HG03103 (cell line): ENCODE data around the gene PAQR5.

ENCODE experiments used
- ATAC-seq: cut with Tn5 transposase; IDR thresholded peaks from one replicate; pipeline ENCODE4 v1.9.1; 2021; ENCODE audit warnings: low read depth; ENCODE audit not compliant: unreplicated experiment

Gene PAQR5

DNA sequence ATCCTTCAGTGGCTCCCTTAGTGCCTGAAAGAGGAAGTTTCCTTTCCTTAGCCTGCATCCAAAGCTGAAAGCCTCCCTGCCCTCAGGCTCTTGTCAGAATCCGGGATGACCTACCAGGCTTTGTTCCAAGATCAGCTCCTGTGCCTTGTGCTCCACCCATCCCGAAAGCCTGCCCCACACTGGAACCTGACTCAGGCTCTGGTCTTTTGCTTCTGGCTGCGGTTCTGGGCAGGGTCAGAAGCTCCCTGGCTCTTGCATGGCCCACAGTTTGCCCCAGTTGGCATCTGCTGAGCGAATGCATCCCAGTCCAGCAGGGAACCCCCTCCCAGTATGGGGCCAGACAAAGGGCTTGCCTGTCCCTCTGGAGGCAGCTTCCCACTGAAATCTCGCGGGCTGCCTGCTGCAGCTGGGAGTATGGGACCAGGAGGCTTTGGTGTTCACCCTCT lies 89.6 kb downstream of the PAQR5 start:
- no peak for ATAC-seq

GRCh38 chr15:69389426-69389825 lies 90.7 kb downstream of the PAQR5 start:
- ATAC-seq = no peak

GRCh38 chr15:69390575-69390974 lies 91.9 kb downstream of the PAQR5 start:
- no peak for ATAC-seq

- ATAC-seq = no peak
Observed at GRCh38 chr15:69391046-69391757, 92.5 kb downstream of the PAQR5 start.

- ATAC-seq = no peak
Observed at GRCh38 chr15:69392352-69392751, 93.6 kb downstream of the PAQR5 start.

DNA sequence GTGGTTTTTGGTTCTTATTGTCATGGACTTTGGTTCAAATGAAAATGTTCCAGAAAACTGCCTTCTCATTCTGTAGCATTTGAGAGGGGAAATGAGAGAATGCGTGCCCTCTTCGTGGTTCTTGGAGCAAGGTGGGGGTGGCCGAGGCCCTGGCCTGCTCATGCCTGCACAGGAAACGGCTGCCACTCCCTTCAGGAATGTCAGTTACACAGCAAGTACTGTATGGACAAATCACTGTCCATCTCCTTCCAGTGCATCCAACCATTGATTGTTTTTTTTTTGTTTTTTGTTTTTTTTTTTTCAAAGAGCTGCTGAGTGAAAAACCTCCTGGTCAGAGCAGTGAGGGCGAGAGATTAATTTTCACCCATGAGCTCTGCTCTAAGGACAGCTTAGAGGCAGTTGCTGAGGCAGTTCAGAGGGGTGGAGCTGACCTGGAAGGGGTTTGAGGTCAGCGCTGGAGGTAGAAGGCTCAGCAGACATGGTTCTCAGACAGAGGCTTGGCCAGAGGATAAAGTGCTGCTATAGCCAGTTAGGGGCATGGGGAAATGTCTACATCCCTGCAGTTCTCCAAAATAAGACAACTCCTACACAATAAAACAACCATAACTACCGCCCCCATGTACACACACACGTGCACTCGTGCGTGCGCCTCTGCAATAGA lies 95.2 kb downstream of the PAQR5 start:
- no peak for ATAC-seq

DNA sequence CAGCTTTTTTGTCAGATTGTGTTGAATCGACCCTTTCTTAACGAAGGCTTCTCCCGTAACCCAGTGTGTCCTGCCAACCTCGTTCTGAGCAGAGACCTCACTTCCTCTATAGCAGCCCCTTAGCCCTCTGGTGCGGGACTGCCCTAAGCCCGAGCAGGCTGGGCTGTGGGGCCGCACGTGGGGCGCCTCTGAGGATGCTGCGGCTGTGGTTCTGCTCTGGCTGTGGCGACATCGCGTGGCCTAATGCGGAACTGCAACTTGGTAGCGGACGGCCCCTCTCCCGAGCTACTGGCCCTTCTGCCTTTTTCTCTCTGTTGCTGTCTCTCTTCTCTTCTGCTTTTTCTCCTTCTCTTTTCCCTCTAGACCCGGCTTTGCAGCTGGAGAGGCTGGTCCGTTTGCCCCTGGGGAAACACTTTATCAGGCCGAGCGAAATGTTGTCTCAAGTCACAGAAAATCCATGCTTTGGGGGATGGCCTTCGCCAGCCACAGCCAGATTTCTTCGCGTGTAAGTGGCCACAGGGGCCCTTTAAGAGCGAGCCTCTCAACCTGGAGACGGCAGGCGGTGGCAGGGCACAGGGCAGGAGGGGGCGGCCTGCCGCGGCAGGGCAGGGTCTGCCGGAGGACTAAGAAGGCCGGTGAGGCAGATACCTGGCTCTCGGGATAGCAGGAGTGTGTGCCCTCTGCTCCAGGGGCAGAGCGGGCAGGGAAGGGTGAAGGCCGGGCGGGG lies 96.0 kb downstream of the PAQR5 start:
- no peak for ATAC-seq

GRCh38 chr15:69395460-69395859 lies 96.7 kb downstream of the PAQR5 start:
- no peak for ATAC-seq

GRCh38 chr15:69395991-69396390 lies 97.3 kb downstream of the PAQR5 start:
- no peak for ATAC-seq

GRCh38 chr15:69398491-69398891 lies 99.8 kb downstream of the PAQR5 start:
- ATAC-seq = no peak

DNA sequence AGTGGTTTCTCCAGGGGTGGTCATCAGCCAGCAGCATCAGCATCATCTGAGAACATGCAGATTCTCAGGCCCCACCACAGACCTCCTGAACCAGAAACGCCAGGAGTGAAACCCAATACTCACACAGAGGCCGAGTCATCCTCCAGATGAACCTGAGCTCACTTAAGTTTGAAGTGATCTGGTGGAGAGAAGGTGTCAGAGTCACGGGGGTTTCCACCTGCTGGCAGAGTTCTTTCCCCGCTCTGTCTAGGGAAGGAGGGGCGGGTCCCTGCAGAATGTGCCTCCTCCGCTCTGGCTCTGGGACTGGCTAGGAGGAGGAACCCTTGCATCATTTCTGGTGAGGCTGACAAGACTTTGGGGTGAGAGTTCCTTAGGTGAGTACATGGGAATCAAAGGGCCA lies 102.1 kb downstream of the PAQR5 start:
- ATAC-seq = no peak

GRCh38 chr15:69402816-69403215 lies 104.1 kb downstream of the PAQR5 start:
- no peak for ATAC-seq

DNA sequence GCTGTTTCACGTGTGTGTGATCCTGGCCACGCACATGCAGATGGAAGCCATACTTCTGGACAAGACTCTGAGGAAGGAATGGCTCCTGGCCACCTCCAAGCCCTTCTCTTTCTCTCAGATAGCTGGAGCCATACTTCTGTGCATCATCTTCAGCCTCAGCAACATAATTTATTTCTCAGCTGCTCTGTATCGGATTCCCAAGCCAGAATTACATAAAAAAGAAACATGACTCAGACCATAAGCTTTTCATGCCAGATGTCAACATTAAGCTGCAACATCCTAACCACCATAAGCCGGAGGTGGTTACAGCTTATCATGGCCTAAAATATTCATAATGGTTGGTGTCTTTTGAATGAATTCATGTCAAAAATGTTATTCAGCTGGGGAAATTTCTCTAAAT lies 104.9 kb downstream of the PAQR5 start:
- ATAC-seq = no peak

DNA sequence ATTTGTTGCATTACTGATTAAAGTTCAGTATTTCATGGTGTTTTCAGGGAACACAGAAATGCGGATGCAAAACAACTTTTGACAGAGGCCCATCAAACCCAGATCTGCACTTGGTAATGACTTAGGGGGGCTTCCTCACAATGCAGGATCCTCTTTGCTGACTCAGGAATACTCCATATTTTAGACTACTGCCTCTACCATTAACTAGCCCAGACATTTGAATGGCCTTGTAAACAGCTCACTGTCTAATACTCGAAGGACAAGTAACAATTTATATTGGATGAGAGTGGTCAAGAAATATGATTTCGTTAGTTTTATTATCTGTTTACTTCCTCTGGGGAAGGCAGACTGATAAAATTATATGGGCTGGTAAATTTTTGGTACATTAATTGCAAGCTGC lies 106.4 kb downstream of the PAQR5 start:
- no peak for ATAC-seq

DNA sequence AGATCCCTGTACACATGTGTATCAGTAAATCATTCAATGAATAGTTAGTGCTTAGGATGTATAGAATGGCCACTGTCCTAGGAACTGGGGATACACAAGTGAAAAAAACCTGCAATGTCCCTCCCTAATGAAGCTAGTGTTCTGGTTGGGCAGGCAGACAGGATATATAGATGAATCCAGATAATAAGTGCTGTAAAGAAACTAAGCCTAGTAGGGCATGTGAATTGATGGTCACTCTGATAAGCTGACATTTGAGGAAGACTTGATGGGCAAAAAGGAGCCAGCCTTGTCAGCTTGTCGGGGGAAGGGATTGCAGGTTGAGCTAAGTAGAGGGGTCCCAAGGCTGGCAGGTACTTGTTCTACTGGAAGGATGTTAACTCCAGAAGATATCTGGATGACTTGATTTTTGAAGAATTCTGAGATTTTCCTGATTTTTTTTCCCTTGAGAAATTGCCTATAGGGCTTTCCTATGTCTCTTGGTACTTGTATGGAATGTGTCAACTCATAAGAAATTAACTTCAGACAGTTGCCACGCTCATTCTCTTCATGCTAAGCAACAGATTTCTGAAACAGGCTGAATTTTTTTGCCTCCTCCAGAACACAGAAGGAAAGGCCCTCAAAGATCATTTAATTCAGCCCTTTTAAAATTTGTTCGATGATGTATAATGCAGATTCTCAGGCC lies 109.1 kb downstream of the PAQR5 start:
- ATAC-seq = no peak

GRCh38 chr15:69408841-69409240 lies 110.1 kb downstream of the PAQR5 start:
- no peak for ATAC-seq

DNA sequence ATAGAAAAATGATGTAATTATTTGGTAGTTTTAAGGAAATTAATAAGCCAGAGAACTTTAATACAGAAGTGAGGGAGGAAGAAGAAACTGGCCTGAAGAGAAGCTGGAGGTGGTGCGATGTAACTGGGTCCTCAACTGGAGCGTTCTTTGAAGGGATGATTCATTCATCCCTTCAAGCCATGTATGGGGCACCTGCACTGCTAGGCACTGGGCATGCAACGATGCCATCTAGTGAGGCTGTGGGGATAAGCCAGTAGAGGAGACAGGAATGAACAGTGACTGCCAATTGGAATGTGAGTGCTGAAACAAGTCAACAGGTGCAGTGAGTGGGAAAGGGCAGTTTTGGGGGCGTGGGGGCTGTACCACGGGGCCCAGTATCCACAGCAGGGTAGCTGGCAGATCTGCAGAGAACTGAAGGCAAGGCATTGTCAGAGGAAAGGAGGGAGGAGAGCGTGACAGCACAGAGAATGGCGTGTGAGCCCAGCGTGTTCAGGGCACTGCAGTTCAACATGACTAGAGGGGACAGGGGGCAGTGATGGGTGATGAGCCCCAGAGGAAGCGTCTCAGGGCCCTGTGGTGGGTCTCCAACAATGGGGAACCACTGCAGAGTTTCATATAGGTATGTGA lies 111.6 kb downstream of the PAQR5 start:
- ATAC-seq = no peak

- no peak for ATAC-seq
Observed at GRCh38 chr15:69412274-69412673, 113.6 kb downstream of the PAQR5 start.

DNA sequence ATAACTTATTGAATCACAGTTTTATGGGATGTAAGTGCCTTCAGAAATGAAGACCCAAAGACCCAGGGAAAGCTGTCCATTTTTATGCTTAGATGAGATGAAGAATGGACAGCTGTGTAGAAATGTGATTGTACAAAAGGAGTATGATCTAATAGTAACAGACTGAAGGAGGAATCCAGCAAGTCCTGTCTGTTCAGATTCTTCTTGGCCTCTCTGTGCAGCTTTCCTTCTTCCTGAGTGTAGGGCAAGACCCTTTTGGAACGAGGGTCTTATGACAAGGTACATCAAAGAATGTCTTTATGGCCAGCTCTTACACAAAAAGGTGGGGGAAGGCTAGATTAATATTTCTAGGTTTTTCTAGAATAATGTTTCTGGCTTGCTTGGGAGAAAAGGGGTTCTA lies 114.0 kb downstream of the PAQR5 start:
- no peak for ATAC-seq

DNA sequence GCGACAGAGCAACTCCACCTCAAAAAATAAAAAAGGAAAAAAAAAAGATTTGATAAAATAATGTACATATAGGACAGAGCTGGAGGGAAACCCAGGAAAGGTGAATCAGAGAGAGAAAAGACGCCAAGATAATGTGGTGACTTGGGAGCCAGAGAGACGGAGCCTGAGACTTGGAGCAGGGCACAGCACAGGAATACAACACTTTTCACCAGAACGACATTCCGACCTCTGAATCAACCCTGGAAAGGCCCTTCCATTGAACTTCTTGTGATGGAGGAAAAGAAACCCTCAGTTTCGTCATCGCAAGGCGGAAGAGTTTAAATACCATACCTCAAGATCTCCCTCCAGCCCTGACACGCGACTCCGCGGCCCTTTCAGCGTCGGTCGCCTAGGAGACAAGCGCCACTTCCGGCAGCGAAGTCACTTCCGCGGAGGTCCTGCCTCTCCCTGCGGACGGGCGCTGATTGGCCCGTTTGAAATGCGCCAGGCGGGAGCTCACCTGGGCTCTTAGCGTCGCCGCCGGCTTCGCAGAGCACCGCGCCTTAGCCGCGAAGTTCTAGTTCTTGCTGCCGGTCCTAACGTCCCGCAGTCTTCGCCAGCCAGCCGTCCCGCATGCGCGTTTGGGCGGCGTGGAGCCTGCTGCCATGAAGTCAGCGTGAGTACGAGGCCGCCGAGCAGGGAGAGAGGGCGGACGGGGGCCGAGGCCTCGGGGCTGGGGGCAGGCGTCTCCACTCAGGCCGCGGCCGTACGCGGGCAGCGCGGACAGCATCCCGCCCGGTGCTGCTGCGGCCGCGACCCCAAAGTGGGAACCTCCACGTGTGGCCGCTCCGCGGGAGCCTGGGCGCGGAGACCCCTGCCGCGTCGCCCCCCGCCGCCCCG lies 115.3 kb downstream of the PAQR5 start, which contains the start of gene KIF23:
TSS of gene KIF23 (plus strand) at position 528 of the 879 bp plus-strand sequence. CDS start at position 645, 117 bp downstream.
- ATAC-seq = peak; percentile 93
